ACHN (cell line): Measurements from ENCODE around the gene CD44.
A peak's percentile ranks its signal among the peaks of the same experiment; 100 is the strongest.

ENCODE experiments used
- DNase-seq: peaks from one replicate; pipeline ENCODE4 v3.0.0-alpha.2; 2015
- in situ Hi-C: cut with HindIII; loops from 2 replicates; pipeline ENCODE4 v1.10.0; 2017; ENCODE audit warnings: low sequenced_read_pairs, low pct_ligation_motif_present, low pct_unique_long_range_greater_than_20kb

The CD44 gene

GRCh38 chr11:35262735-35263134 lies 123.8 kb downstream of the CD44 start:
- in situ Hi-C loops: no loop called here
- no peak for DNase-seq

DNA sequence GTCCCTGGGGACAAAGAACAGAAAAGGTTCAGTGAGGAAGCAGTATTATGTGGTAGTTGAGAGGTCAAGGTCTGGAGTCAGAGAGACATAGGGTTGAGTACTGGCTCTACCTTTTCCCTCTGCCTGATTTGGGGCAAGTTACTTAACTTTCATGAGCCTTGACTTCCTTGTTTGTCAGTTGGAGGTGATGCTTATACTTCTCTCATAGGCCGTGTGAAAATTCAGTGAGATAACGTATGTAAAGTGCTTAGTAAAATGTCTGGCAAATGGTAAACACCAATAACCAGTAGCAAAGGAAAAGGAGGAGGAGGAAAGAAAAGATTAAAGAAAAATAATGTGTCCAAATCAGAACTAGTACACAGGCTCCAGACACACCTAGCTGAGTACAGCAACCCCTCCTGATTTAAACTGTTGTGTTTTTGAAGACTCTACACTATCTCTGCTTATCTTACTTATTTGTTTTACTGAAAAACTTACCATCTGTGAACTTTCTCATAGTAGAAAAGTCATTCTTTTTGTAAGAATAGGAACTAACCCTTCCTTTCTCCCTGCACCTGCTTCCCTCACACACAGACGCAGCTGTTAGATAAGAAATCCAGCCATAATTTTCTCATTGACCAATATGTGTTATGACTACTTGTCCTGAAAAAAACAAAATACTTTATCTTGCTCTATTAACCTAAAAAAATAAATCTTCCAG lies 126.9 kb downstream of the CD44 start:
- no peak for DNase-seq
- in situ Hi-C loops: no loop called here

GRCh38 chr11:35267504-35267903 lies 128.5 kb downstream of the CD44 start:
- in situ Hi-C loops: no loop called here
- peak; percentile 36 for DNase-seq

DNA sequence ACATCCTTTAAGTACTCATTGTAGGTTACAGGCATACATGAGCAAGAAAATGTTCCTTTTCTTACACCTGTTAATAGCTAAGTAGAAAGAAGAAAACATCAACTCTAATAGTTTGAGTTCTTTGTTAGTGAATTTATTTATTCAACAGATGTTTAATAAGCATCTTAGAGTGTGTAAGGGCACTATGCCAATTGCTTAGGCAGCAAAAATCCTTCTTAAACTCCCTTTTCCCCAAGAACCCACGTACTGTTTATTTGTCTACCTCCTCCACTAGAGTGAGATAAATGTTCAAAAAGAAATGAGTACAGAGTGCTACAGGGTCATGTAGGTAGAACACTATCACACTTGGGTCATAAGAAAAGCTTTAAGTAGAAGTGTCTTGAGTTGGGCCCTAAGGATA lies 131.4 kb downstream of the CD44 start:
- in situ Hi-C loops: no loop called here
- DNase-seq: no peak

- in situ Hi-C loops: no loop called here
- DNase-seq: no peak
These were observed 132.1 kb downstream of the CD44 start for GRCh38 chr11:35271031-35271430.

DNA sequence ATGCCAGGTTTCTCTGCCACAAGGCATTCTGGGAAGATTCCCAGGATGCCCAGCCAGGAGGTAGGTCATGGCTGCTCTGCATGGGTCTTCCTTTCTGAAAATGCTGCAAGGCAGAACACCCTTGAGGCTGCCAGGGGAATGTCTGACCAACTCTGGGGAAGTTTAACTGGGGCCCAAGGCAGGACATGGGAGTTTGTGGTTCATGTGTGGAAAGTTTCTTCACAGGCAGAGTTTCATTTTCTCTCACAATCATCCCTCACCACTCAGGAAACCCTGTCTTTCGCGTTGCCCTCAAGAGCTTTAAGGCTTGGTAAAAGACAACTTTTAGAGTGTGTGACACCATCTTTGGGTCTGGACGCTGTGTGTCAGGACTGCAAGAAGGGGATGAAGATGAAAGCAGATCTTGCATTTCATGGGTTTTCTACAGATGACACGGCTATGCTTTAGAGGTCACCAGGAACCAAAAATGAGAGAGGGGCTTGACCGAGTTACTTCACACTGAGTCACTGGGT lies 133.5 kb downstream of the CD44 start:
- no peak for DNase-seq
- in situ Hi-C loops: no loop called here

DNA sequence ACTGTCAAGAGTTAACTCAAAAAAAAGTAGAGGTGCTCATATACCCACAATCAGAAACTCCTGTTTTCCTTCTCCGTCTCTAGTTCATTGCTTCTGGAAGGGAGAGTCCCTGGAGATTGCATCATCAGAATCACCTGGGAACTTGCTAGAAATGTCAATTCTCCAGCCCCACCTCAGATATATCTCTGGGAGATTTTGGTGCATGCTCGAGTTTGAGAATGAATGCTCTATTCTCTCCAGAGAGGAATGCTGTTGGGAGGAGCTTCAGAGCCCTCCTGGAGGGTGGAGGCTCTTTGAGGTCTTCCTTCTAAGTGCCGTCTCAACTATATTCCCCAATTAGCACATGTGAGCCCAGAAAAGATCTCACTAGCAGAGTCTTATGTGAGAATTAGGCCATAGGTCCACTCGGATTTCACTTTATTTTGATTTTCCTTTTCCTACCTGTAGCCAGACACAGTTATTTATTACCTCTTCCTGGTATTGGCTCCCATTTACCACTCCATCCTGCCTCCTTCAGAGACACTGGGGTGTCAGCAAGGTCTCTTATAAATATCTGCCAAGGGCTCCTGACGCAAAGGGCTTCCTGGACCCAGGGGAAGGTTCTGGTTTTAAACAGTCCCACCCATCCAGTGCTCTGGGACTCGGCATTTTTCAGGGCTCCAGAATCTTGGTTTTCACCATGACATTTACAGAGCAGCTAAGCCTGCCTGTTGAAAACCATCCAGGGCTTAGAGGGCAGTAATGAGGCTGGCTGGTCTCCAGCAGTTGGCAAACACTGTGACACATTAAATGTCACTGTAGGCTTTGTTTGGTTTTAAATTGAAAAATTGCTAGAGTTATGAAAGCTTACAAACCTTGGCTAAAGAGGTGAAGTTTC lies 136.2 kb downstream of the CD44 start:
- no peak for DNase-seq
- in situ Hi-C loops: no loop called here

GRCh38 chr11:35275786-35276170 lies 136.8 kb downstream of the CD44 start:
- no peak for DNase-seq
- in situ Hi-C loops: no loop called here

- peak; percentile 28 for DNase-seq
- in situ Hi-C loops: no loop called here
These were observed 137.6 kb downstream of the CD44 start for GRCh38 chr11:35276396-35277145.

DNA sequence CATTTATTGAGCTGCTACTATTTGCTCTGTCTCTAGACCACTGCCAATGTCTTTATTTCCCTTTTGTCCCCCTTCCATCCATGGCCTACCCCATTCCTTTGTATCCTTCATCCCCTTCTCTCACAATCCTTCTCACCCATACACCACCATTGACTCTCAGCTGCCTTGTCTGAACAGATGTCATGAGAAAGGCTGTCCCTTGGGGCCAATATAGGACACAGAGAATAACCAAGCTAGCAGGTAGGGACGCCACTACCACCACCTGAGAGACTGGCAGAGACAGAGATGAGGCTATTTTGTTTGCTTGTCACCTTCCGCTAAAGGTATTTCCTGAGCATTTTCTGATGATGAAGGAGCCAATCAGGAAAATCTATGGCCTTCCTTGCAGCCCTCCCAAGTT lies 138.9 kb downstream of the CD44 start:
- no peak for DNase-seq
- in situ Hi-C loops: no loop called here

GRCh38 chr11:35280727-35281126 lies 141.8 kb downstream of the CD44 start:
- in situ Hi-C loops: no loop called here
- no peak for DNase-seq

- in situ Hi-C loops: no loop called here
These were observed 142.3 kb downstream of the CD44 start for GRCh38 chr11:35281169-35281688.

More at GRCh38 chr11:35281169-35281688, 142.3 kb downstream of the CD44 start:
- DNase-seq: no peak
